PC-3 (cell line): Measurements from ENCODE around the gene ADCY3. TPM values are rescaled to one million over a fixed set of nuclear protein-coding genes. Genes with fewer than 3 reads are reported as not detected.

Source experiments
- ATAC-seq: fragments of 200-7000 bp; cut with Tn5 transposase; 2 replicates; pipeline ENCODE4 v1.9.1; 2020; ENCODE audit warnings: mild to moderate bottlenecking, moderate library complexity
- BruUV-seq: library from RNA; stranded (reverse); fragments of 400-500 nt; replicated peaks from 2 replicates; lab custom pipeline; 2021; lab: Mats Ljungman, UMichigan
- CTCF ChIA-PET: fragments of 300-600 bp; sonication (Branson Sonifier 250); formaldehyde crosslinking; loops from one replicate; lab custom pipeline; 2022; ENCODE audit warnings: antibody characterized with exemption; lab: Charles Lee
- POLR2A ChIA-PET: fragments of 300-600 bp; sonication (Branson Sonifier 250); formaldehyde crosslinking; loops from one replicate; lab custom pipeline; 2022; ENCODE audit warnings: antibody characterized with exemption; ENCODE audit not compliant: unreplicated experiment; lab: Charles Lee
- DNase-seq: peaks from one replicate; pipeline ENCODE4 v3.0.0-alpha.2; 2015
- H2AFZ ChIP-seq: fragments of 300-600 bp; sonication (generic); 2 replicates; pipeline ENCODE4 v1.6.0; 2016; ENCODE audit warnings: antibody characterized with exemption, low read length
- H3F3A ChIP-seq: fragments of 300-600 bp; sonication (generic); one replicate; pipeline ENCODE4 v1.6.0; 2017; ENCODE audit warnings: antibody characterized with exemption, low read length, control low read depth, mild to moderate bottlenecking; ENCODE audit not compliant: unreplicated experiment
- H3K27ac ChIP-seq: fragments of 300-600 bp; sonication (generic); 2 replicates; pipeline ENCODE4 v1.5.1; 2016; ENCODE audit warnings: mild to moderate bottlenecking, low read length
- H3K27me3 ChIP-seq: fragments of 300-600 bp; sonication (generic); 2 replicates; pipeline ENCODE4 v1.6.1; 2016; ENCODE audit warnings: low read length, mixed read lengths
- H3K36me3 ChIP-seq: fragments of 300-600 bp; sonication (generic); 2 replicates; pipeline ENCODE4 v1.6.1; 2016; ENCODE audit warnings: low read depth, mixed run types, low read length, mixed read lengths
- H3K4me1 ChIP-seq: fragments of 300-600 bp; sonication (generic); 2 replicates; pipeline ENCODE4 v1.5.1; 2016; ENCODE audit warnings: low read length; ENCODE audit not compliant: insufficient read depth
- H3K4me2 ChIP-seq: fragments of 300-600 bp; sonication (generic); 2 replicates; pipeline ENCODE4 v1.6.0; 2016; ENCODE audit warnings: low read length
- H3K4me3 ChIP-seq: fragments of 300-600 bp; sonication (generic); 2 replicates; pipeline ENCODE4 v1.5.1; 2016; ENCODE audit warnings: mild to moderate bottlenecking, low read length, mixed read lengths
- H3K79me2 ChIP-seq: fragments of 300-600 bp; sonication (generic); 2 replicates; pipeline ENCODE4 v1.6.1; 2017; ENCODE audit warnings: low read length, mixed read lengths
- H3K9ac ChIP-seq: fragments of 300-600 bp; sonication (generic); 2 replicates; pipeline ENCODE4 v1.6.0; 2016; ENCODE audit warnings: mild to moderate bottlenecking, low read length
- H3K9me2 ChIP-seq: fragments of 300-600 bp; sonication (generic); replicated peaks from 2 replicates; pipeline ENCODE4 v1.6.1; 2016; ENCODE audit warnings: mixed run types, low read length, mixed read lengths
- H3K9me3 ChIP-seq: fragments of 300-600 bp; sonication (generic); 2 replicates; pipeline ENCODE4 v1.6.1; 2016; ENCODE audit warnings: low read length, mixed read lengths
- H4K20me1 ChIP-seq: fragments of 300-600 bp; sonication (generic); 2 replicates; pipeline ENCODE4 v1.6.1; 2016; ENCODE audit warnings: low read length, mixed read lengths
- CTCF ChIP-seq: fragments of 300-600 bp; sonication (generic); conservative IDR thresholded peaks from 2 replicates; pipeline ENCODE4 v1.5.1; 2017; ENCODE audit warnings: antibody characterized with exemption, low read depth, mild to moderate bottlenecking, low read length
- EZH2 ChIP-seq: fragments of 300-600 bp; sonication (generic); IDR thresholded peaks from one replicate; pipeline ENCODE4 v1.6.1; 2017; ENCODE audit warnings: antibody characterized with exemption, mild to moderate bottlenecking, low read length; ENCODE audit not compliant: unreplicated experiment
- EZH2phosphoT487 ChIP-seq: fragments of 300-600 bp; sonication (generic); IDR thresholded peaks from 2 replicates; pipeline ENCODE4 v1.6.1; 2018; ENCODE audit warnings: mild to moderate bottlenecking, antibody characterized with exemption, low read length, borderline replicate concordance
- intact Hi-C: fragments of 100-400 bp; cut with micrococcal nuclease; formaldehyde crosslinking; loops from 2 replicates; pipeline ENCODE4 v1.9.0; 2023
- total RNA-seq: library from RNA; depleted of rRNA; stranded (reverse); fragments of >200 nt; gene quantifications from 2 replicates; pipeline ENCODE4 v1.2.3, GENCODE V29; 2014

The ADCY3 gene
- total RNA-seq, 1 experiment from 2014 or later: 52.0 TPM

GRCh38 chr2:24830351-24830750, 89.7 kb downstream of the ADCY3 start:
- Histone ChIP-seq H3K27me3 (no peaks in the 10 kb centered on the region), H3K79me2 (no peaks in the 10 kb centered on the region), H4K20me1 (no peaks in the 10 kb centered on the region), H3K9me3 (no peaks in the 10 kb centered on the region), H3K4me2 (no peak overlapping the region), H3K4me1 (peaks cover 22% of the 10 kb centered on the region), H3K4me3 (no peak overlapping the region), H3F3A (no peaks in the 10 kb centered on the region), H3K36me3 (no peaks in the 10 kb centered on the region), H2AFZ (no peak overlapping the region), H3K27ac (no peak overlapping the region), H3K9me2 (no peaks in the 10 kb centered on the region), H3K9ac (no peak overlapping the region)
- peak; percentile 24 for DNase-seq
- intact Hi-C loops: loop anchor here (1.0 to 5.0 kb wide), 2 partner anchors 91 to 142 kb away; partner anchors contain the start of gene DNAJC27
- BruUV-seq: no TSS peak
- ChIA-PET CTCF (interaction anchor here (0.6 to 1.7 kb wide), 4 partner anchors 107 to 1426 kb away, joined by 3 to 14 read pairs (median 3); no protein-coding TSS in a partner anchor), POLR2A (no interaction called here)
- TF ChIP-seq CTCF: peak; percentile 35
- no peak for TF ChIP-seq EZH2
- TF ChIP-seq EZH2phosphoT487: no peak
- ATAC-seq: no peak

GRCh38 chr2:24828238-24828996, 91.6 kb downstream of the ADCY3 start:
- Histone ChIP-seq H3K9me2 (no peaks in the 10 kb centered on the region), H2AFZ (no peak overlapping the region), H3K9ac (no peak overlapping the region), H3K4me1 (peaks cover 22% of the 10 kb centered on the region), H4K20me1 (no peaks in the 10 kb centered on the region), H3F3A (no peaks in the 10 kb centered on the region), H3K9me3 (no peaks in the 10 kb centered on the region), H3K4me3 (no peak overlapping the region), H3K36me3 (peaks cover 11% of the 10 kb centered on the region), H3K27ac (no peak overlapping the region), H3K79me2 (no peaks in the 10 kb centered on the region), H3K4me2 (no peak overlapping the region), H3K27me3 (no peaks in the 10 kb centered on the region)
- no peak for TF ChIP-seq EZH2phosphoT487
- no peak for TF ChIP-seq CTCF
- TF ChIP-seq EZH2: no peak
- no peak for DNase-seq
- no peak for ATAC-seq
- intact Hi-C loops: no loop called here
- no TSS peak for BruUV-seq
- POLR2A ChIA-PET: no interaction called here
- CTCF ChIA-PET: interaction anchor here (0.6 to 3.1 kb wide), 6 partner anchors 36 to 611 kb away, joined by 3 to 23 read pairs (median 6); partner anchors contain the start of genes CENPO, NCOA1 and PTRHD1
